Spleen (tissue), 7 donors: Measurements from ENCODE around the gene RAB7B.

Experiments used
- POLR2A ChIP-seq, 3 donors: fragments of 450-650 bp; IDR thresholded peaks; one replicate each; pipeline ENCODE4 v1.5.1; 2017; ENCODE audit warnings: antibody characterized with exemption in 3 of 3, mild to moderate bottlenecking in 1 of 3
- TF ChIP-seq, protein P1 (sequence below), 11 experiments: fragments of 200-600 bp in 7 of 11; fragments of 450-650 bp in 4 of 11; sonication (generic) in 4 of 11; IDR thresholded peaks in 8 of 11; conservative IDR thresholded peaks in 3 of 11; 1 replicate in 7 of 11; 2 replicates in 4 of 11; pipeline versions ENCODE4 v1.4.0 to v1.8.0; 2016 to 2021; ENCODE audit warnings: antibody characterized with exemption in 11 of 11, inconsistent platforms in 4 of 11, mild to moderate bottlenecking in 1 of 11
- donor health status: DM: no; HTN: no; CAD: no; lungs with moderate emphysema.
- donor health status: DM: no; HTN: no; CAD: no.
- donor health status: DM: no; HTN: no; CAD: no.

DNA sequence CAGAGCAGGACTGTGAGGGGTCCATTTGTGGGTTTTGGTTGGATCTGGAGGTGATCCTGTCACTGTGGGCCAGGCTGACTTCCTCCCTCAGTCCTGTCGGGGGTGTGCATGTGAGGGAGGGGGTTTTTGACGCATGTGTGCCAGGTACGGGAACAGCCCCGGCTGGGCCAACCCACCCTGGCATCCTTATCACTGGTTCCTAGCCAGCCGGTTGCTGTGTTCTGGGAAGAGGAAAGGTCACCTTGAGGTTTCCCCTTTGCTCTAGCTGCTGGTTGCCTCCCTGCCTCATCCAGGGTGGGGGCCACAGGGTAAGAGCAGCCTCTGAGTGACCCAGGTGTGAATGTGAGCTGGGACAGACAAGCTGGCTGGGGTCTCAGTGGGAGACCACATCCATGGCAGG lies 62.5 kb downstream of the RAB7B start:
- no peak for TF ChIP-seq POLR2A (IDR thresholded peaks at IDR 0.05)
- TF ChIP-seq, protein P1, sequence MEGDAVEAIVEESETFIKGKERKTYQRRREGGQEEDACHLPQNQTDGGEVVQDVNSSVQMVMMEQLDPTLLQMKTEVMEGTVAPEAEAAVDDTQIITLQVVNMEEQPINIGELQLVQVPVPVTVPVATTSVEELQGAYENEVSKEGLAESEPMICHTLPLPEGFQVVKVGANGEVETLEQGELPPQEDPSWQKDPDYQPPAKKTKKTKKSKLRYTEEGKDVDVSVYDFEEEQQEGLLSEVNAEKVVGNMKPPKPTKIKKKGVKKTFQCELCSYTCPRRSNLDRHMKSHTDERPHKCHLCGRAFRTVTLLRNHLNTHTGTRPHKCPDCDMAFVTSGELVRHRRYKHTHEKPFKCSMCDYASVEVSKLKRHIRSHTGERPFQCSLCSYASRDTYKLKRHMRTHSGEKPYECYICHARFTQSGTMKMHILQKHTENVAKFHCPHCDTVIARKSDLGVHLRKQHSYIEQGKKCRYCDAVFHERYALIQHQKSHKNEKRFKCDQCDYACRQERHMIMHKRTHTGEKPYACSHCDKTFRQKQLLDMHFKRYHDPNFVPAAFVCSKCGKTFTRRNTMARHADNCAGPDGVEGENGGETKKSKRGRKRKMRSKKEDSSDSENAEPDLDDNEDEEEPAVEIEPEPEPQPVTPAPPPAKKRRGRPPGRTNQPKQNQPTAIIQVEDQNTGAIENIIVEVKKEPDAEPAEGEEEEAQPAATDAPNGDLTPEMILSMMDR (IDR thresholded peaks at IDR 0.05 in 8 of 11, conservative IDR thresholded peaks at IDR 0.05 in 3 of 11), result no peak
